GM10266 (cell line): ENCODE data around the gene TAS2R20.

Experiments used
- DNase-seq: peaks from one replicate; pipeline ENCODE4 v3.0.0; 2012; ENCODE audit errors: extremely low spot score
- TF ChIP-seq, protein P1 (sequence below): IDR thresholded peaks from 2 replicates; pipeline ENCODE4 v1.5.1; 2012; ENCODE audit warnings: mild to moderate bottlenecking, low read depth; ENCODE audit not compliant: control insufficient read depth, insufficient read depth; ENCODE audit errors: missing control alignments

TAS2R20 gene

GRCh38 chr12:11022520-11022919 lies 24.4 kb upstream of the TAS2R20 start, which contains the start of gene TAS2R19:
Gene TAS2R19, minus strand, starts transcription at chr12:11022620. Its CDS starts 49 bp downstream, at chr12:11022571.
- TF ChIP-seq, protein P1, sequence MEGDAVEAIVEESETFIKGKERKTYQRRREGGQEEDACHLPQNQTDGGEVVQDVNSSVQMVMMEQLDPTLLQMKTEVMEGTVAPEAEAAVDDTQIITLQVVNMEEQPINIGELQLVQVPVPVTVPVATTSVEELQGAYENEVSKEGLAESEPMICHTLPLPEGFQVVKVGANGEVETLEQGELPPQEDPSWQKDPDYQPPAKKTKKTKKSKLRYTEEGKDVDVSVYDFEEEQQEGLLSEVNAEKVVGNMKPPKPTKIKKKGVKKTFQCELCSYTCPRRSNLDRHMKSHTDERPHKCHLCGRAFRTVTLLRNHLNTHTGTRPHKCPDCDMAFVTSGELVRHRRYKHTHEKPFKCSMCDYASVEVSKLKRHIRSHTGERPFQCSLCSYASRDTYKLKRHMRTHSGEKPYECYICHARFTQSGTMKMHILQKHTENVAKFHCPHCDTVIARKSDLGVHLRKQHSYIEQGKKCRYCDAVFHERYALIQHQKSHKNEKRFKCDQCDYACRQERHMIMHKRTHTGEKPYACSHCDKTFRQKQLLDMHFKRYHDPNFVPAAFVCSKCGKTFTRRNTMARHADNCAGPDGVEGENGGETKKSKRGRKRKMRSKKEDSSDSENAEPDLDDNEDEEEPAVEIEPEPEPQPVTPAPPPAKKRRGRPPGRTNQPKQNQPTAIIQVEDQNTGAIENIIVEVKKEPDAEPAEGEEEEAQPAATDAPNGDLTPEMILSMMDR = no peak
- no peak for DNase-seq

GRCh38 chr12:11016937-11017336 lies 18.8 kb upstream of the TAS2R20 start:
- TF ChIP-seq, protein P1 = no peak
- no peak for DNase-seq

- TF ChIP-seq, protein P1 = no peak
- DNase-seq = no peak
Observed at GRCh38 chr12:11015775-11016430, 17.8 kb upstream of the TAS2R20 start.

DNA sequence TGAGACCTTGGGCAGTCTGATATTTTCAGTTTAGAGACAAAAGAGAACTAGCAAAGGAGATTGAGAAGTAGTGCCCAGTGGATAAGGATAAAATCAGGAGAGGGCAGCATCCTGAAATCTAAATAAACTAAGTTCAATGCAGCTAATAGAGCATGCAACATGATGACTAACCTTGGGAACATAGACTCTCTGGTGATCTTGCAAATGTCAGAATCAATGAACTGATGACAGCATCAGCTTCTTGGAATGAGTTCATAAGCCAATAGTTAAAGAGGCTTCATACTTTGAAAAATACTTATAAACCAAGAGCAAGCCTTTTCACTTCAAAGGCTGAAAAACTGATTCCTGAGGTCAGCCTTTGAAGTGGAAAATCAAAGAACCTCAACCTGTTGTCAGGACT lies 16.1 kb upstream of the TAS2R20 start:
- no peak for DNase-seq
- TF ChIP-seq, protein P1 = no peak

- TF ChIP-seq, protein P1 = no peak
- no peak for DNase-seq
Observed at GRCh38 chr12:11007608-11008007, 9.5 kb upstream of the TAS2R20 start.

GRCh38 chr12:10994307-10994706 lies 3.8 kb downstream of the TAS2R20 start:
- DNase-seq = no peak
- TF ChIP-seq, protein P1 = no peak

- no peak for DNase-seq
- TF ChIP-seq, protein P1 = no peak
Observed at GRCh38 chr12:10989107-10989506, 9.0 kb downstream of the TAS2R20 start.
